ENCODE data around the gene RPRM. TPM values are rescaled to one million over a fixed set of nuclear protein-coding genes. Genes with fewer than 3 reads are reported as not detected.
"Not testable (repeated sequence)": the region's sequence is repeated elsewhere in the genome, so short reads cannot be mapped to it uniquely, and the experiment has no call there.

Gene RPRM
- total RNA-seq, 4 donors from 2014 or later, result 2.0 to 3.2 TPM; not detected in 2

GRCh38 chr2:153455861-153456260, 22.7 kb downstream of the RPRM start:
- Histone ChIP-seq H3K4me1 (no peaks in the 10 kb centered on the region), H3K27me3 (no peaks in the 10 kb centered on the region), H3K4me3 (no peak overlapping the region), H3K9me3 (no peaks in the 10 kb centered on the region), H3K36me3 (no peaks in the 10 kb centered on the region), H3K27ac (no peak overlapping the region)
- DNase-seq, result no peak
- in situ Hi-C loops (cut with MboI; ENCODE audit: low pct_ligation_motif_present in 1 of 4, low pct_unique_long_range_greater_than_20kb in 1 of 4, low sequenced_read_pairs in 3 of 4), result no loop called here
- intact Hi-C loops (cut with DNase I; ENCODE audit: low total_unique reads), result no loop called here
- WGBS, 2 donors (ENCODE audit: low coverage in 1 of 2), result 68 to 70% methylated on average over 6 to 8 of the region's 8 CpGs
- TF ChIP-seq POLR2A (IDR thresholded peaks at IDR 0.05), result no peak
- no peak for TF ChIP-seq EP300 (IDR thresholded peaks at IDR 0.05; ENCODE audit: low read depth)
- TF ChIP-seq POLR2AphosphoS5 (IDR thresholded peaks at IDR 0.05), result no peak
- no peak for TF ChIP-seq CTCF (IDR thresholded peaks at IDR 0.05)

- no peaks in the 10 kb centered on the region for H3K36me3 ChIP-seq
- no peaks in the 10 kb centered on the region for H3K27me3 ChIP-seq
- 79 to 91% methylated on average over 8 to 21 of the region's 21 CpGs for WGBS, 2 donors (ENCODE audit: low coverage in 1 of 2)
- no peak overlapping the region for H3K27ac ChIP-seq
- no peaks in the 10 kb centered on the region for H3K4me1 ChIP-seq
- intact Hi-C loops (cut with DNase I; ENCODE audit: low total_unique reads), result no loop called here
- in situ Hi-C loops (cut with MboI; ENCODE audit: low pct_ligation_motif_present in 1 of 4, low pct_unique_long_range_greater_than_20kb in 1 of 4, low sequenced_read_pairs in 3 of 4), result no loop called here
- H3K9me3 ChIP-seq, result no peaks in the 10 kb centered on the region
- no peak overlapping the region for H3K4me3 ChIP-seq
- TF ChIP-seq CTCF (IDR thresholded peaks at IDR 0.05), result no peak
- TF ChIP-seq EP300 (IDR thresholded peaks at IDR 0.05; ENCODE audit: low read depth), result no peak
- no peak for TF ChIP-seq POLR2AphosphoS5 (IDR thresholded peaks at IDR 0.05)
- TF ChIP-seq POLR2A (IDR thresholded peaks at IDR 0.05), result no peak
- no peak for DNase-seq
Measured at GRCh38 chr2:153455403-153455802, 23.2 kb downstream of the RPRM start.

GRCh38 chr2:153451611-153452010, 27.0 kb downstream of the RPRM start:
- no peaks in the 10 kb centered on the region for H3K27me3 ChIP-seq
- in situ Hi-C loops (cut with MboI; ENCODE audit: low pct_ligation_motif_present in 1 of 4, low pct_unique_long_range_greater_than_20kb in 1 of 4, low sequenced_read_pairs in 3 of 4) (no loop called here), intact Hi-C loops (cut with DNase I; ENCODE audit: low total_unique reads) (no loop called here)
- TF ChIP-seq POLR2A (IDR thresholded peaks at IDR 0.05) (no peak), EP300 (IDR thresholded peaks at IDR 0.05; ENCODE audit: low read depth) (no peak), CTCF (IDR thresholded peaks at IDR 0.05) (no peak)
- no peaks in the 10 kb centered on the region for H3K4me1 ChIP-seq
- DNase-seq, result no peak
- H3K4me3 ChIP-seq, result no peak overlapping the region
- H3K27ac ChIP-seq, result no peak overlapping the region
- WGBS, 2 donors (ENCODE audit: low coverage in 1 of 2), result 88 to 94% methylated on average over 4 to 5 of the region's 5 CpGs
- H3K36me3 ChIP-seq, result no peaks in the 10 kb centered on the region
- H3K9me3 ChIP-seq, result no peaks in the 10 kb centered on the region

GRCh38 chr2:153443106-153443505, 35.5 kb downstream of the RPRM start:
- Histone ChIP-seq H3K27me3 (no peaks in the 10 kb centered on the region), H3K36me3 (no peaks in the 10 kb centered on the region), H3K9me3 (no peaks in the 10 kb centered on the region), H3K4me3 (no peak overlapping the region), H3K27ac (no peak overlapping the region), H3K4me1 (no peaks in the 10 kb centered on the region)
- intact Hi-C loops (cut with DNase I; ENCODE audit: low total_unique reads) (no loop called here), in situ Hi-C loops (cut with MboI; ENCODE audit: low pct_ligation_motif_present in 1 of 4, low pct_unique_long_range_greater_than_20kb in 1 of 4, low sequenced_read_pairs in 3 of 4) (no loop called here)
- no peak for TF ChIP-seq POLR2A (IDR thresholded peaks at IDR 0.05)
- TF ChIP-seq EP300 (IDR thresholded peaks at IDR 0.05; ENCODE audit: low read depth), result no peak
- no peak for TF ChIP-seq POLR2AphosphoS5 (IDR thresholded peaks at IDR 0.05)
- no peak for TF ChIP-seq CTCF (IDR thresholded peaks at IDR 0.05)
- no peak for DNase-seq
- WGBS, 2 donors (ENCODE audit: low coverage in 1 of 2), result 73 to 87% methylated on average over 3 to 4 of the region's 4 CpGs

GRCh38 chr2:153442616-153443015, 35.9 kb downstream of the RPRM start:
- H3K9me3 ChIP-seq; H3K4me3 ChIP-seq; H3K27me3 ChIP-seq; intact Hi-C loops (cut with DNase I; ENCODE audit: low total_unique reads); H3K27ac ChIP-seq; in situ Hi-C loops (cut with MboI; ENCODE audit: low pct_ligation_motif_present in 1 of 4, low pct_unique_long_range_greater_than_20kb in 1 of 4, low sequenced_read_pairs in 3 of 4); H3K36me3 ChIP-seq; DNase-seq; H3K4me1 ChIP-seq: not testable (repeated sequence)
- 65% methylated on average over 5 of the region's 5 CpGs; no CpG with 5 or more reads in 1 of the 2 donors for WGBS, 2 donors (ENCODE audit: low coverage in 1 of 2)

- H3K4me3 ChIP-seq; intact Hi-C loops (cut with DNase I; ENCODE audit: low total_unique reads); H3K27ac ChIP-seq; DNase-seq; in situ Hi-C loops (cut with MboI; ENCODE audit: low pct_ligation_motif_present in 1 of 4, low pct_unique_long_range_greater_than_20kb in 1 of 4, low sequenced_read_pairs in 3 of 4); H3K4me1 ChIP-seq; H3K9me3 ChIP-seq; H3K36me3 ChIP-seq; H3K27me3 ChIP-seq: not testable (repeated sequence)
- WGBS, 2 donors (ENCODE audit: low coverage in 1 of 2), result 96% methylated on average over 2 of the region's 2 CpGs; no CpG with 5 or more reads in 1 of the 2 donors
Measured at GRCh38 chr2:153440090-153440489, 38.5 kb downstream of the RPRM start.
